HG03135 (cell line): Measurements from ENCODE around the gene DIP2C.

Experiments
- ATAC-seq: cut with Tn5 transposase; IDR thresholded peaks from one replicate; pipeline ENCODE4 v1.9.1; 2021; ENCODE audit warnings: mild to moderate bottlenecking, moderate library complexity; ENCODE audit not compliant: unreplicated experiment

DIP2C gene, protein sequence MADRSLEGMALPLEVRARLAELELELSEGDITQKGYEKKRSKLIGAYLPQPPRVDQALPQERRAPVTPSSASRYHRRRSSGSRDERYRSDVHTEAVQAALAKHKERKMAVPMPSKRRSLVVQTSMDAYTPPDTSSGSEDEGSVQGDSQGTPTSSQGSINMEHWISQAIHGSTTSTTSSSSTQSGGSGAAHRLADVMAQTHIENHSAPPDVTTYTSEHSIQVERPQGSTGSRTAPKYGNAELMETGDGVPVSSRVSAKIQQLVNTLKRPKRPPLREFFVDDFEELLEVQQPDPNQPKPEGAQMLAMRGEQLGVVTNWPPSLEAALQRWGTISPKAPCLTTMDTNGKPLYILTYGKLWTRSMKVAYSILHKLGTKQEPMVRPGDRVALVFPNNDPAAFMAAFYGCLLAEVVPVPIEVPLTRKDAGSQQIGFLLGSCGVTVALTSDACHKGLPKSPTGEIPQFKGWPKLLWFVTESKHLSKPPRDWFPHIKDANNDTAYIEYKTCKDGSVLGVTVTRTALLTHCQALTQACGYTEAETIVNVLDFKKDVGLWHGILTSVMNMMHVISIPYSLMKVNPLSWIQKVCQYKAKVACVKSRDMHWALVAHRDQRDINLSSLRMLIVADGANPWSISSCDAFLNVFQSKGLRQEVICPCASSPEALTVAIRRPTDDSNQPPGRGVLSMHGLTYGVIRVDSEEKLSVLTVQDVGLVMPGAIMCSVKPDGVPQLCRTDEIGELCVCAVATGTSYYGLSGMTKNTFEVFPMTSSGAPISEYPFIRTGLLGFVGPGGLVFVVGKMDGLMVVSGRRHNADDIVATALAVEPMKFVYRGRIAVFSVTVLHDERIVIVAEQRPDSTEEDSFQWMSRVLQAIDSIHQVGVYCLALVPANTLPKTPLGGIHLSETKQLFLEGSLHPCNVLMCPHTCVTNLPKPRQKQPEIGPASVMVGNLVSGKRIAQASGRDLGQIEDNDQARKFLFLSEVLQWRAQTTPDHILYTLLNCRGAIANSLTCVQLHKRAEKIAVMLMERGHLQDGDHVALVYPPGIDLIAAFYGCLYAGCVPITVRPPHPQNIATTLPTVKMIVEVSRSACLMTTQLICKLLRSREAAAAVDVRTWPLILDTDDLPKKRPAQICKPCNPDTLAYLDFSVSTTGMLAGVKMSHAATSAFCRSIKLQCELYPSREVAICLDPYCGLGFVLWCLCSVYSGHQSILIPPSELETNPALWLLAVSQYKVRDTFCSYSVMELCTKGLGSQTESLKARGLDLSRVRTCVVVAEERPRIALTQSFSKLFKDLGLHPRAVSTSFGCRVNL (N-terminal part only)

GRCh38 chr10:689452-690371 is at the start of gene DIP2C:
Gene DIP2C, minus strand, starts transcription at chr10:689668. Its CDS starts 90 bp downstream, at chr10:689578.
- ATAC-seq: no peak

DNA sequence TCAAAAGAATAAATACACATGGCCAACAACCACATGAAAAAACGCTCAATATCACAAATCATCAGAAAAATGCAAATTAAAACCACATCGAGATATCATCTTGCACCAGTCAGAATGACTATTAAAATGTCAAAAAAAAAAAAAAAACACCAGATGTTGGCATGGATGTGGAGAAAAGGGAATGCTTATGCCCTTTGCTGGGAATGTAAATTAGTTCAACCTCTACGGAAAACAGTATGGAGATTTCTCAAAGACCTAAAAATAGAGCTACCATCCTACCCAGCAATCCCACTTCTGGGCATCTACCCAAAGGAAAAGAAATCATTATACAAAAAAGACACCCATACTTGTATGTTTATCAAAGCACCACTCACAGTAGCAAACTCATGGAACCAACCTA is 45.0 kb upstream of the DIP2C start:
- no peak for ATAC-seq

- ATAC-seq: no peak
These were observed 43.6 kb upstream of the DIP2C start for GRCh38 chr10:733086-733485.

- no peak for ATAC-seq
These were observed 39.7 kb upstream of the DIP2C start for GRCh38 chr10:729213-729612.

GRCh38 chr10:728603-729002 is 39.1 kb upstream of the DIP2C start:
- no peak for ATAC-seq

- no peak for ATAC-seq
These were observed 37.8 kb upstream of the DIP2C start for GRCh38 chr10:727162-727790.

- no peak for ATAC-seq
These were observed 36.3 kb upstream of the DIP2C start for GRCh38 chr10:725786-726185.

- ATAC-seq: no peak
These were observed 35.8 kb upstream of the DIP2C start for GRCh38 chr10:725302-725701.

- no peak for ATAC-seq
These were observed 34.5 kb upstream of the DIP2C start for GRCh38 chr10:723973-724372.

DNA sequence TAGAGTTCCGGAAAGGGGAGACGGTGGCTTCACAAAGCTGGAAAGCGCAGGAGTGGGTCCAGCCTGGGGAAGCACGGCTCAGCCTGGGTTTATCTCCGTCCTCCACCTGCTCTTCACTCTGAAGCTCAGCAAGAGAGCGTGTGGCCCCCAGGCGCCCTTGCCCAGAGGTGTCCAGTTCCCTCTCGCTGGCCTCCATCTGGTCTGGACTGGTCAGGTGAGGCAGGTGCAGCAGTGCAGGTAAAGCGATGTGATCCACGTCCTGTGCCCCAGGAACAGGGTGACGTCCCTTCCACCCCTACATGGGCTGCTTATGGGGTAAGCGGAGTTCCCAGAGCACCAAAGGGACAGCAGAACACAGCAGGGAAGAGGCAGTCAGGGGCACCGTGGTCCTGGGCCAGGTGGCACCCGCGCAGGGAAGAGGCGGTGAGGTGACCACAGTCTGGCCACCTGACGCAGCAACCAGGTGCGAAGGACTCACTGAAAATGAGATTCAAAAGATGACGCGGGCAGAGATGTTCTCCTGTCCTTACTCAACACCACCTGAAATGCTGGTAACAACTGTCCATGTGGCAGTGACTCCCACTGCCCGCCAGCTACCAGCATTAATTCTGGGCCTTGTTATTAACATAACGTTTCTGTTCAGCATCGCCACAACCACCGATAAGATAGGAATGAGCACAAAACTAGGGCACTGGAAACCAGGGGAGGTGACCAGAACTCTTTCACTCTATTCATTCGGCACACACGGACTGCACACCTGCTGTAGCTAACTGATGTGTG is 33.0 kb upstream of the DIP2C start:
- ATAC-seq: no peak

- ATAC-seq: no peak
These were observed 28.8 kb upstream of the DIP2C start for GRCh38 chr10:718143-718700.

DNA sequence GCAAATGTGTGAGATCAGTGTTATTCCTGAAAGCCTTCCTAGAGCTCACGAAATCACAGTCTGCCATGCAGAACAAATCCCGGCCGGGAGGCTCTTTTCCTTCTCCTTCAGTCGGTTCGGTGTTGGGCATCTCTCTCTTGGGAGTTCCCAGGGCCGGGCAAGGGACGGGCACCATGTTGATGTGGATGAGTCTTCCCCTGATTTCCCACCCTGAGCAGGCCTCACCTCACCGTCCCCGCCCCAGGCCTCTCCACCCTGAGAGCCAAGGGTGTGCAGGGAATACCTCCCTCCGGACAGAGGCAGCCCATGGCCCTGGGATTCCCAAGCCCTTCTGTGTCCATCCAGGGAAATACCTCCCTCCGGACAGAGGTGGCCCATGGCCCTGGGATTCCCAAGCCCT is 28.0 kb upstream of the DIP2C start:
- no peak for ATAC-seq

DNA sequence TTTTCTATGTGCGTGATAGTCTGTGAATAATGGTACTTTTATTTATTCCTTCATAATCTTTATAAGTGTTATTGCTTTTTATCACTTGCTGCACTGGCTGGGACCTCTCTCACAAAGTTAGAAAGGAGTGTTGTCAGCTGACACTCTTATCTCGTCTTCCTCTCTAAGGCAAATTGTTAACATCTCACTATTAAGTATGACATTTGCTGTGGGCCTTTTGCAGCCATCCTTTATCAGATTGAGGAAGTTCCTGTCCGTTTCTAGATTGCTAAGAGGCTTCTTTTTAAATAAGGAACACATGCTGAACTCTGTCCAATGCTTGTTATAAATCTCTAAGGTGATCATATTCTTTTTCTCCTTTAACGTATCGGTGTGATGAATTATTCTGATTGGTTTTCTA is 27.4 kb upstream of the DIP2C start:
- no peak for ATAC-seq

GRCh38 chr10:714214-714613 is 24.7 kb upstream of the DIP2C start:
- ATAC-seq: no peak

- no peak for ATAC-seq
These were observed 23.1 kb upstream of the DIP2C start for GRCh38 chr10:712575-712974.

GRCh38 chr10:712089-712488 is 22.6 kb upstream of the DIP2C start:
- ATAC-seq: no peak

- no peak for ATAC-seq
These were observed 18.4 kb upstream of the DIP2C start for GRCh38 chr10:707861-708260.

DNA sequence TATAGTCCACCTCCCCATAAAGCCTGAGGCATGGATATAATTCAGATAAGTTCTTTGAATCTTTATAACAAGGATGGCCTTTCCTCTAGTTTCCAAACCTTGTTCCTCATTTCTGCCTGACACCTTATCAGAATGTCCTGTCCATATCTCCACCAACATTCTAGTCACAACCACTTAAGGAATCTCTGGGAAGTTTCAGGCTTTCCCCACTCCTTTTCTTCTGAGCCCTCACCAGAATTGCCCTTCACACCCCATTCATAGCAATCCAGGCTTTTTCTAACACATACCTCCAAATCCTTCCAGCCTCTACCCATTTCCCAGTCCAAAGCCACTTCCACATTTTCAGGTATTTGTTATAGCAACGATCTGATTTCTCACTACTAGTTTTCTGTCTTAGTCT is 18.0 kb upstream of the DIP2C start:
- ATAC-seq: no peak

GRCh38 chr10:703118-703517 is 13.7 kb upstream of the DIP2C start:
- ATAC-seq: no peak
